ENCODE data around the gene TYR.
"Not testable (repeated sequence)": the region's sequence is repeated elsewhere in the genome, so short reads cannot be mapped to it uniquely, and the experiment has no call there.

TYR gene

DNA sequence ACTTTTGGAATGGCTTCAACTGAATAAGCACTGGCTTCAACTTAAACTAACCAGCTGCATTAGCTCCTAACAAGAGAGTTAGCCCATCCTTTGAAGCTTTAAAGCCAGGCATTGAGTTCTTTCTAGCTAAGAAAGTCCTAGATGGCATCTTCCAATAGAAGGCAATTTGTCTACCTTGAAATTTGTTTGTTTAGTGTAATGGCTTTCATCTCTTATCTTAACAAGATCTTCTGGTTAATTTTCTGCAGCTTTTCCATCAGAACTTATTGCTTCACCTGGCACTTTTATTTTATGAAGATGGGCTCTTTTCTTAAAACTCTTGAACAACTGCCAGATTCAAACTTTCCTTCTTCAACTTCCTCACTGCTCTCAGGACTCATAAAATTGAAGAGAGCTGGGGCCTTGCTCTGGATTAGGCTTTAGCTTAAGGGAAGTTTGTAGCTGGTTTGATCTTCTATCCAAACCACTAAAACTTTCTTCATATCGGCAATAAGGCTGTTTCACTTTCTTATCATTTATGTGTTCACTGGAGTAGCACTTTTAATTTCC, 94.9 kb downstream of the TYR start:
- not testable (repeated sequence) for DNase-seq (ENCODE audit: low read depth)

DNA sequence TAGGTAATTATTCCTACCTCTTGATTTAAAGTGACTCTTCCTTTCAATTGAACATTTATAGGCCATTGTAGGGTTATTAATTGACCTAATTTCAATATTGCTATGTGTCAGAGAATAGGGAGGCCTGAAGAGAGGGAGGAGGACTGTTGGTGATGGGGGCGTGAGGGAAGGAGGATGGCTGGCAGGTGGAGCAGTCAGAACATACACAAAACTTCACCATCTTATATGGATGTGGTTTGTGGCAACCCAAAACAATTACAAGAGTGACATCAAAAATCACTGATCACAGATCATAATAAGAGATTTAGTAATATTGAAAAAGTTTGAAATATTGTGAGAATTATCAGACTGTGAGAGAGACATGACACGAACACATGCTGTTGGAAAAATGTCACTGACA, 95.5 kb downstream of the TYR start:
- DNase-seq (ENCODE audit: low read depth), result not testable (repeated sequence)

DNA sequence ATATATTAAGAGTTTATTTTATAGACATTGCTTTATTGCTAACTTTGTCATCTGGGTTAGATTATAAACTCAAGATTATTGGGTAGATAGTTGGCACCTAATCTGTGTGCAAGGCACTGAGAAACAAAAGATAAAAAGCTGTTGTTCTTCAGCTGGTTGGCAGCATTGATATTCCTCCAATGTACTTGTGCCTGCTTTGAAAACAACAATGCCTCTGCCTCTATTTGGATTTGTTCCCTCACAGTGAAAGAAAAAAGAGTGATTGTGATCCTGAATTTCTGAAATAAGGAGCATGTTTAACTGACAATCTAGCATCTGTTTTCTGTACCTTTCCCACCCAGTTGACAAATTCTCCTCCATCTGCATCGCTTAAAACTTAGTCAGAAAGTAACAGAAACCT, 98.3 kb downstream of the TYR start:
- DNase-seq (ENCODE audit: low read depth), result no peak

DNA sequence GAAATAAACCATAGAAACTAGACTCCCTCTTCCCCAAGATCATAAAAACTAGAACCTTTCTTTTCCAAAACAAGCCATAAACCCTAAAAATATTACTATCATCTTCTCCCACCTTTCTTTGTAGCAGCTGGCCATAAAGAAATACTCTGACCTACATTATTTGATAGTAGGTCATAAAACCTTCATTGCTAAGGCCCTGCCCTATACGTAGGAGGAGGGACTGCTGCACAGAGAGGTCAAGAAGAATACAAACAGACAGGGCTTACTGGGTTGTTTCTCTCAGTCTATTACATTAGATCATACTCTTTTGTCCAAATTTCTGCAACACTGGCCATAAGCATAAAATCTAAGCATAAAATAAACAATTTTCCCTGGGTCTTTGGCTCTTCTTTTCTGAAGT, 101.5 kb downstream of the TYR start:
- DNase-seq (ENCODE audit: low read depth), result no peak

DNA sequence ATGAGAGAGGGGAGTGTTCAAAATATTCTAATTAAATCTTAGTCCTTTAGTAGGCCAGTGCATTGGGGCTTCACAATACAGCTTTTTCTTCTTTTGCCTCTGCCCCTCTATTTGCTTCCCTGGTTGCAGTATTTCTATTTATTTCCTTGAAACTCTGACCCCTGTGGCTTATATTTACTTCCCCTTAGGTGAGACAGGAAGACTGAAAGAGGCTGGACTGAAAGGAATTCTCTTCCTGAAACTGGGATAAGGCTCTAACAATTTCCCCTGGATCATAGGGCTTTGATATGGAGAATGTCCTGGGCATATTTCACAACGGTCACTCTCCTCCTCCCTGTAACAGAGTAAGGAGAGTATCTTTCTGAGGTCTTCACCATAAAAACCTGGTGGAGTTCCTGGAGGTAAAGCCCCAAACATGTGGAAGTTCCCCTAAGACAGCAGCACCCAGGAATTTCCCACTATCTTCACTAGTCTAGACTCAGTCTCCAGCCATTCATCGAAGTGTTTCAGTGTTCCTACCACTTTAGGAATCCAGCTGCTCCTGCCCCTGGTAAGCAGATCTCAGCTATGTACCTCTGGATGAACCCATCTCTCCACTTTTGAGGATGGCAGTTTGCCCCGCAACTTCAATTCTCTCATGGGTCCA, 103.5 kb downstream of the TYR start:
- DNase-seq (ENCODE audit: low read depth), result not testable (repeated sequence)

DNA sequence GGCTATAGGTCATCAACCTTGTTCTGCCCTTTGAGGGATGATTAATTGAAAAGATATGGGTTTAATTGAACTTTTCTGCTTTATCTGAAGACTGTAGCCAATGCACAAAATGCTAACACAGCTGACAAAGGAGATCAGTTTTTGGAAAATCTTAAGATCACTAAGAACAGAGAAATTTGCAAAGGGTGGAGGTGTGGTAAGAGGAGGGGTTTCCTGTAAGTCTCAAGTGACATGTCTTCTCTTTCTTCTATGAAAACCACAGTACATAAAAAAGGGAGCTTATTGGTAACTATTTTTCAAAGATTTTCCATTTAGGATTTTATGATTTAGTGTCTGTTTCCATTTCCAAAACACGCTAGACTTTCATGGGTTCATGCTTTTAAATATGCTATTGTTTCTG, 108.9 kb downstream of the TYR start:
- DNase-seq (ENCODE audit: low read depth), result not testable (repeated sequence)

DNA sequence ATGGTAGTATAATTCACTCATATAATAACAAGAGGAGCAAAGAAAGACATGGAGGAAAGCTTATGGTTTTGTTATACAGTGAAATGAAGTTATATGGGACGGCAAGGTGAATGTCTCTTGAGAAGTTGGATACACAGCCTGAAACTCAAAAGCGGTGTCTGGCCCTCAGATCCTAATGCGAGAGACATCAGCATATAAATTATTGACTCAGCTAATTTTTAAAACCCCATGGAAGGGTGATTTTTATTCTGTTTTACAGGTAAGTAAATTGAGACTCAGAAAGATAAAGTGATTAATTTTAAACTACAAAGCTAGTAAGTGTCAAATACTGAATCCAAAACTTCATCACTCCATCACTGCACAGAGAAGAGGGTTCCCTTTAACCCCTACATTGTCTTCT, 110.3 kb downstream of the TYR start:
- not testable (repeated sequence) for DNase-seq (ENCODE audit: low read depth)

DNA sequence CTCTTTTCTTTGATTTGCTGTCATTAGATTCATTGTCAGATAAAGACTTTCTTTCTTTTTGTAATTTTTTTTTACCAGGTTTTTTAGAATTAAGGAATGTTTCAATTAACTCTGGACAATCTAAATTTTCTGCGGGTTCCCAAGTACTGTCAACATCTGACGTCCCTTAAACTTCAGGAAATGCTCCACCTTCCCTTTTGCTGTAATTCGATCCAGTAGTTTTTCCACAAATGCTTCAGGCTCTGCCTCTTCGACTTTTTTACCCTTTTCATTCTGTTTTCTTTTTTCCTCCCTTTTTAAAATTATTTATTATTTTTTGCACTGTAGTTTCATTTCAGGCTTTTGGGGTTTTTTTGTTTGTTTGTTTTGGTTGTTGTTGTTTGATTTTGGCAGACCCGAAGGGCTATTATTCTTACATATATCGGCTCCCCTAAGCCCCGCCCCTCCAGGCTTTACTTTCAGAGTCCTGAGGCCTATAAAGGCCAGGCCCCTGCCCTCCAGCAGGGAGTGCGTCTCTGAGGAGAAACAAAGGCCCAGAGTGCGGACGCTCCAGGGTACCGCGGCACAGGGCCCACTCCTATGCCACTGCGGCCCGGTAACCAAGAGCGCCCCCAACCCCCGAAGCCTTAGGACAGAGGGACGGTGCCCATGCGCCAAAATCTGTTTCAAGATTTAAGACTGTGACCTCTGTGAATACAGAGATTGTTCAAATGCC, 116.4 kb downstream of the TYR start:
- no peak for DNase-seq (ENCODE audit: low read depth)

DNA sequence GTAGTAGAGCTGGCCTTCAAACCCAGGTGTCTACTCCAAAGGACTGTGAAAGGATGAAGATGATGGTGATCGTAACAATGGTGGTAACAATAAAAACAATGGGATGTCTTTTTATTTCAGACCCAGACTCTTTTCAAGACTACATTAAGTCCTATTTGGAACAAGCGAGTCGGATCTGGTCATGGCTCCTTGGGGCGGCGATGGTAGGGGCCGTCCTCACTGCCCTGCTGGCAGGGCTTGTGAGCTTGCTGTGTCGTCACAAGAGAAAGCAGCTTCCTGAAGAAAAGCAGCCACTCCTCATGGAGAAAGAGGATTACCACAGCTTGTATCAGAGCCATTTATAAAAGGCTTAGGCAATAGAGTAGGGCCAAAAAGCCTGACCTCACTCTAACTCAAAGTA, 117.3 kb downstream of the TYR start:
- DNase-seq (ENCODE audit: low read depth), result not testable (repeated sequence)

DNA sequence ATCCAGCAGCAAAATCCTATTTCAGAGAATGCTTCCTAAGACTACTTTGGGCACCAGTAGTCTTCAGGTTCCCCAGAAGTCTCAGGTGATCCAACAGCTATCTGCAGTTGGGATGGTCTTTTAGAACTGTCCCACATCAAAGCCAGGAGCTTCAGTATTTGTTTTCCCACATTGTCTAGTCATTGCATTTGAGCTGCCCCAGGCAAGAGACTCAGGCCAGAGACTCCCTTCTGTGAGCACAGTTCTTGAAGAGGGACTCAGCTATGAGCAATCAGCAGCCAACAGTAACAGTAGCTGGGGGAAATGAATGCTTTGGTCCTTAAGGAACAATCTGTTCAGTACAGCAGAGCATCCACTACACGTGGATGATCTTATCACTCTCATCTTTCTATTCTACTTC, 125.4 kb downstream of the TYR start:
- not testable (repeated sequence) for DNase-seq (ENCODE audit: low read depth)

DNA sequence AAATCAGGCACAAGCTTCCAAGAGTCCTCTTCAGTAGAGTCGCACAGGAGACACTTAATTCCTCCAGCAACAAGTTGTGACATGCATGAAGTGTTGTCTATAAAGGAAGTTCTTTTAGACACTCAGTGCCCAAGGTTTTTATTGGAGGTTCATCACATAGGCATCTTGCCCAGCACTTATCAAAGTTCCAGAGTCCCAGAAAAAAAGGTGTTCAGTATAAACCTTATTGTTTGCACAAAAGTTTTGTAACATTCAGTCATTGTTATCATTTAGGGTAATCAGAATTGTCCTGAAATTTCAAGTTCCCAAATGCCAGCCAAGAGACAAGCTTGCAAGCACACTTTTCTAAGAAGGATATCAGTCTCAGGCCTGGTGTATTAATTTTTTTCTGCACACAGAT, 130.6 kb downstream of the TYR start:
- not testable (repeated sequence) for DNase-seq (ENCODE audit: low read depth)

DNA sequence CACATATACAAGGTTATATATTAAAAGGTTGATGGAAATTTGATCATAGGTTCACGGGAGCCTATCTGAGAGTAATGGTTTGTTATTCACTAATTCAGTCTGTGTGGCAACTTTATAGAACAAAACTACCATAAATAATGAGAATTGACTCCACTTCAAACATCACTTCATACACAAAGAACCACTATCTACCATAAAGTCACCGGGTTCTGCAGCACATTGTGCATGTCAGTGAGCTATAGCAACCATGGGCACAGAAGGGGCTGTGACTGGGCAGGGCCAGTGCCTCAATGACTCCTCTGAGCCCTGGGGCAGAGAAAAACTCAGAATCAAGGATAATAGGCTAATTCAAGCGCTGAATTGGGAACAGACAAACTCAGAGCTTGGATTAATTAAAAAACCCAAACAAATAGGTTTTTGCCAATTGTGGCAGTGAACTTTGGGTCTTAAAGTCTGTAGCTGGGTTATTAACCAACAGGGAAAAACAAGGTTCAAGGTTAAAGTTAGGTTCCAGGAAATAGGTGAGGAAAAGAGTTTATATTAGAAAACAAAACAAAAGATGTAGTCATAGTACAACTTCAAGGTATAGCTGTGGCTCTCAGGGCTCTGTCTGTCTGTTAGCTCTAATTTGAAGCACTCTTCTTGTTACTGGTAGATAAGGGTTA, 131.8 kb downstream of the TYR start:
- not testable (repeated sequence) for DNase-seq (ENCODE audit: low read depth)

DNA sequence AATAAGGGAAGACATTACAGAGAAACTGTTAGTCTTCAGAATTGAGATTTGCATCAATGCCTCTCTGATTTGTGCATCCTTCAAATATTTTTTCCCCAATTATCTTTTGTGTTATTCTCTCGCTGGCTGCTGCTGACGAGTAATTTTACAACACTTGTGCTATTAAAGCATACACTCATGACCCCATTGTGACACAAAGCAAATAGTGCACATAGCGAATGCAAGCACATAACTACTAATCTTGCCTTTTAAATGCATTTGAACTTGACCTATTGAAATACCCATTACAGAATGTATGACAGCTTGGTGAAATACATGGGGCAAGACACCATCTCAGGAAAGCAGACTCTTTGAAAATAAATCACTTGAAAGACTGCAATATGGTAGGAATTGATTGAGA, 132.9 kb downstream of the TYR start:
- DNase-seq (ENCODE audit: low read depth), result not testable (repeated sequence)

DNA sequence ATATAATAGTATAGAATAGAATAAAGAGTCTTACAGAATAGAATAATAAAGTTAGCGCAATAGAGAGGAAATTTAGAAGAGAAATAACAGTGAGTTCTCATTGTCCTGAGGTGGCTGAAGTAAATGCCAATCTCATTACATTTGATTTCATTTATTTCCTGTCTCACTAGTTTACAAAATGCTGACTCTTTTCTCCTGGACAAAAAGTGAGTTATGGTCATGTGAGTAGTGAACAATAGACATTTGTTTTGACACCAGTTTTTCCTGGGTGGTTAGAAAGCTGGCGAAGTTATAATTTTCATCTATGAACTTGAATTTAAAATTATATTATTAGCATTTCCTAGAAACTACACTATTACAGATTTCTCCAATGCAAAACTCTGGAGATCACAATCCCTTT, 143.7 kb downstream of the TYR start:
- no peak for DNase-seq (ENCODE audit: low read depth)

DNA sequence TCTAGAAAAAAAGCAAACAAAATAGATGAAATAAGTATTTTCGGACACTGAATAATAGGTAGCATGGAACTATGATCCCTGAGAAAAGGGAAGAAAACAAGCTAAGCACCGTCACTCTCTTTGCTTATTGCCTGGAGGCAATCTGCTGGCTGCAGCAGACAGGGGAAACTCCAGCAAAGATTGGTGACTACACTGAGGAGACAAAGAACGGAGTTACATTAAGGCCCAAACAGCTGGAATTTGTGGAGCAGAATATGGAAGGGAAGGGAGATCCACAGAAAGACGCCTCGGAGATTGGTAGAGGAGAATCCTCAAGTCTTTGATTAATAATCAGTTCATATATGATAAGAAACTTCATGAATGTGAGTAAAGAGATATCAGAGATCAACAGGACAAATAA, 150.2 kb downstream of the TYR start:
- DNase-seq (ENCODE audit: low read depth), result no peak

DNA sequence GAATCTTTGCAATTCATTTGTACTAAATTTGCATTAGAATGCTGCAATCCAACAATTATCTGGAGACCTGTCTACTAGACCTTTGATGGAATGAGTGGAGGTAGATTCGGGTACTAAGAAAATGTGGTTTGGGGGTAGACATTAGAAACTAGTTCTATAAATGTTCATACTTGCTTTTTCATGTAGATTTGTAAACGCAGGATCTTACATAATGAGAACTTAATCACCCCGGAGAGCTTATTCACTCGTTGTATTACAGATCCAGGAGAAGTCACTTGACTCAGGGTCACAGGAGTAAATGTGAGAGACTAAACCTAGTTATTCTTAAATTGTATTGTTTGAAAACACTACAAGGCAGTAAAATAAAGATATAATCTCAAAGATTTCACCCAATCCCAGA, 154.3 kb downstream of the TYR start:
- not testable (repeated sequence) for DNase-seq (ENCODE audit: low read depth)

DNA sequence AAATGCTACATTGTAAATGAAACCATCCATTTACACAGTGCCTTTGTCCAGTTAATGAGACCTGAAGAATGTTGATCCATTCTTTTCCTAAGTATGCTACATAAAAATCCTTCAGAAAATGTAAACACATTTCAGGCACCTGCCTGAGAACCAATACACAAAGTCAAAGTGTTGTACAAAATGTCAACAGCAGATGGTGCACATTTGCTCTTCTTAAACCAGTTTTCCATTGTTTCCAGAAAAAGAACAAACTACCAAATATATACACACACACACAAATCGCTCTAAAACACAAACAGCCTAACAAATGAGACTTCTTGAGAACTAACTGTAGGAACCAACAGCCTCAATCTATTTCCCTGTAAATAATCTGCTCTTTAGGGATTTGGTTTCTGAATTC, 156.0 kb downstream of the TYR start:
- not testable (repeated sequence) for DNase-seq (ENCODE audit: low read depth)

DNA sequence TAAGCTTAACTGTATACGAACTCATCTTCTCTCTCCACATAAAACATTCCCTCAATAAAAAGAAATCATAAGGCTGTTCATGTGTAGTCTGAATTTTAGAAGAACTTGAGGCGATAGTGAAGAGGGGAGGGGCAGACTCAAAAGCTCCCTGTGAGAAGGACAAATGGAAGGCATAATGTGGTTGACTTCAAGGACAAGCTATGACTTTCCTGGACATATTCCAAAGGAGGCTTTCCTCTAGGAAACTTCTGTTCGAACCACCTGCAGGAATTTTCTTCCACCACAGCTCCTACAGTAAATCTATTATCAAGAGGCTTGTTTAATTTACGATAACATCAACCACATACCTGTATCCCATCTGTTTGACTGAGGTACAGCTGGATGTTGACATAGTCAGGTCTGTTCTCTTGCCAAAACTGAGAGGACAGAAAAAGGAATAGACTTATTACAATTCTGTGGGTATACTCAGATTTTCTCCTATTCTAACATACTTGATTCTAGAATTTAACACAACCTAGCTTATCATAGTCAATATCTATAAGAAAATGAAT, 159.5 kb downstream of the TYR start:
- DNase-seq (ENCODE audit: low read depth), result not testable (repeated sequence)

DNA sequence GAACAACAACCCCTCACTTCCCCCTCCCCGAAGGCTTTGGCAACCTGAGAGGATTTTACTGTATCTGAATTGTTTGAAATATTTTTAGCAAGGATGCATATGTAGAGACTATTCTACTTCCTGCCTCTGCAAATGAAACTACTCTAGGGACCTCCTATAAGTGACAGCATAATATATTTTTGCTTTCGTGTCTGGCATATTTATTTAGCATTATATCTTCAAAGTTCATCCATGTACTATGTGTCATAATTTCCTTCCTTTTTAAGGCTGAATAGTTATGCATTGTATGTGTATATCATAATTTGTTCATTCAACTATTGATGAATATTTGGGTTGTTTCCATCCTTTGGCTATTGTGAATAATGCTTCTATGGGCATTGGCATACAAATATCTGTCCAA, 160.4 kb downstream of the TYR start:
- DNase-seq (ENCODE audit: low read depth), result not testable (repeated sequence)

DNA sequence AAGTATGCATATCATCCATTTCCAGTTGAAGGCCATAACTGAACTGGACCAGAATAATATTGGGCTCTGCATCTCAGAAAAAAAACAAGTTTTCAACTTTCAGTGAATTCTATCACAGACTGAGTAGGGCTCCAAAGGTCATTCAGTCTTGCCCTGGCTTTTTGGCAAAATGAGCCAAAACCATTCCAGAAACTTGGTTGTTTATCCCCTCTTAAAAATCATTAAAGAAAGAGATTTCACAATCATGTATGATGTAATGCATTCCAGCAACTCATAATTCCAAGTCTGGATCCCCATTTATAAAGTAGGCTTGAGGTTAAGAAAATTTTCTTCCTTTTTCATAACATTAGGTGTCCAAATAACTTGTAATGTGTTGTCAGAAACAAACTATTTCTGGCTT, 162.8 kb downstream of the TYR start:
- DNase-seq (ENCODE audit: low read depth), result not testable (repeated sequence)

DNA sequence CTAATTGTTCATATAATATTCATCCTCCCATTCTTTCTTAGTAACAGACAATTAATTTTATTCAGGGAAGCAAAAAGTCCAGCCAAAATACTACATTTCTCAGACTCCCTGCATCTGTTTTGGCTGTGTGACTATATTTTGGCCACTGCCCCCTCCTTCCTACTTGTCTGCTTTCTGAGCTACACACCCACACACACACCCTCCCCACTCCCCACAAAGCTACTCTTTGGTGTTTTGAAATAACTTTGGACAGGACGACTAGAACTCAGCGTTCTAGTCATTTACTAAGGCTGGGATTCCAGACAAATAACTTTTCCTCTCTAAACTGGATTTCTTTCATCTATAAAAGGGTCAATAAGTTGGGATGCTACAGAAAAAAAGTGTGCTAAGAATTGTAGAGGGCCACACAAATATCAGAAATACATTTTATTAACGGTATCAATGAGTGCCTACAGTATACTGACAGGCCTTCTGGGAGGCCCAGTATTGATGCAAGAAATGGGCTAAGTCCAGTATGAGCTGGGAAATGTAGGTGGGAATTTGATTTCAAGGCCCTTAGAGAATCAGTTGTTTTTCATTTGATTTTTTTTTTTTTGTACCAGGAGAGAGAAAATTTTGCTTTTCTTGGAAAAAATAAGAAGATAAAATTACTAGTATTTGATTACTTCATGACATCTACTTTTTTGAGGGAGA, 165.4 kb downstream of the TYR start:
- not testable (repeated sequence) for DNase-seq (ENCODE audit: low read depth)
